NOMO-1 treated with DMSO at 0.1 percent for 48 hours (cell line): ENCODE results near the gene GKN1.

Experiments used
- DNase-seq: peaks from one replicate; lab custom pipeline; 2025; ENCODE audit not compliant: unreplicated experiment; lab: John Stamatoyannopoulos, UW

Gene GKN1

GRCh38 chr2:68959001-68959400 is 15.4 kb upstream of the GKN1 start:
- DNase-seq: no peak

GRCh38 chr2:68961380-68961779 is 13.1 kb upstream of the GKN1 start:
- DNase-seq: no peak

DNA sequence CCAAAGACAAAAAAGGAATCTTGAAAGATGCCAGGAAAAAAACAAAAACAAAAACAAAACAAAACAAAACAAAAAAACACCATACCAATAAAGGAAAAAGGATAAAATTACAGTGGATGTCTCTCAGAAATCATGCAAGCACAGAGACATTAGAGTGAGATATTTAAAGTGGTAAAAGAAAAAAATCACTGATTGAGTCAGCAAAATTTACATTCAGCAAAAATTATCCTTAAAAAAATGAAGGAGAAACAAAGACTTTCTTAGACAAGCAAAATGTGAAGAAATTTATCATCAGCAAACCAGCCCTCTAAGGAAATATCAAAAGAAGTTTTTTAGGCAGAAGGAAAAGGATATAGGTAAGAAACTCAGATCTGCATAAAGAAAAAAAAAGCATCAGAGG is 10.2 kb upstream of the GKN1 start:
- no peak for DNase-seq

- DNase-seq: no peak
Measured at GRCh38 chr2:68968221-68968620, 6.2 kb upstream of the GKN1 start.

DNA sequence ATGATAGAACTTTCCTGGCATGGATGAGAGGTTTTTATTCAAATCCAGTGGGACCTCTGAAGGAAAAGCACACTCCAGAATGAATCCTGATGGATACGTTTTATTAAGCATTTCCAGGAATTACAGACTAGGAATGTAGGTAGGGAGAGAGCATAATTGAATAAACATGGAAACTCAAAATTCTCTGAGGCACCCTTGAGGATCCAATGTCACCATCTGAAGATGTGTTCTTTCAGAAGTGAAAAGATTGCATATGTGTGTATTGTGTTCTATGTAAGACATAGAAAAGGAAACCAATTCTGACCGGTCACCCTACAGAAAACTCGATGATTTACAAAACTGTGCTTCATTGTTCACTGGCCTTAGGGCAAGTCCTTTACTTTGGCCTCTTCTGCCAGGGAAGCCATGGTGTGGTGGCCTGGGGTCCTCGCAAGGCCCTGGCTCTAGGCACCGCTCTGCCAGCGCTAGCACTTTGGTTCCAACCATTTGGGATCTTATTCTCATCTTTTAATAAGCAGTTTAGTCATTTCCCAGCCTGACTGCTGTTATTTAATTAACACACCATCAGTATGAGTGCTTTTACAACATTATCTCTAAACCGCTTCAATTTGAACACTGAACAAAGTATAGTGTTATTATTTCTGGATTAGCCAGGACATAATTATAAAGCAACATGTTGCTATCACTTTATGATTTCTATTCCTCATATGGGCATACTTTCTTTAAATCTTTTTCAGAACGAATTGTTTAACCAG is 4.5 kb upstream of the GKN1 start:
- no peak for DNase-seq

DNA sequence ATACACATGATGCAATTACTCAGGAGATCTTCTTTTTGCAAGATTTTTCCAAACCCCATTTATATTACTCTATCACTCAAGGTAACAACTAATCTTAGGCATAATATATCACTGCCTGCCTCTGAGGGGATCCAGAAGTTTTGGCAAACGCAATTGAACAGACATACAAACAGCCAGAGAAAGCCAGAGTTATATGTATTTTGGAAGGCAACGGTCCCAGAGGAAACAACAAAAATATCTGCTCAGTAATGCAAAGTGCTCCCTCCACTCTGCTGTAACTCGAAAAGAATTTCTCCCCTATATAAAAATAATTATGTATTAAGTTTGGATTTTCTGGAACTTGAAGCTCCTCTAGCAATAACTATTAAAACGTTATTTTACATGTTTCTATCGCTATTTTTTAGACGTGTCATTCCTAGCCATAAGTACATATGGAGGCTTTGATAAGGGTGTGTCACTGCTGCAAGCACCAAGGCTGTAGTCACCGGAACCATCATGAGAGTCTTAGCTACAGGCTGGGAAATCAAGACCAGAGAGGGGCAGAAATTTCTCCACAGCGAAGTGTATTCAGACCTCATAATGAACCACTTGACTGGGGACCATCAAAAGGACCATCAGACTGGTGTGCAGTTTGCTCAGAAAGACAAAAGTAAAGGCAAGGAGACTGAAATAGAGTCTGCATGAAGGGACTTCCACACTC is 3.7 kb upstream of the GKN1 start:
- DNase-seq: no peak

DNA sequence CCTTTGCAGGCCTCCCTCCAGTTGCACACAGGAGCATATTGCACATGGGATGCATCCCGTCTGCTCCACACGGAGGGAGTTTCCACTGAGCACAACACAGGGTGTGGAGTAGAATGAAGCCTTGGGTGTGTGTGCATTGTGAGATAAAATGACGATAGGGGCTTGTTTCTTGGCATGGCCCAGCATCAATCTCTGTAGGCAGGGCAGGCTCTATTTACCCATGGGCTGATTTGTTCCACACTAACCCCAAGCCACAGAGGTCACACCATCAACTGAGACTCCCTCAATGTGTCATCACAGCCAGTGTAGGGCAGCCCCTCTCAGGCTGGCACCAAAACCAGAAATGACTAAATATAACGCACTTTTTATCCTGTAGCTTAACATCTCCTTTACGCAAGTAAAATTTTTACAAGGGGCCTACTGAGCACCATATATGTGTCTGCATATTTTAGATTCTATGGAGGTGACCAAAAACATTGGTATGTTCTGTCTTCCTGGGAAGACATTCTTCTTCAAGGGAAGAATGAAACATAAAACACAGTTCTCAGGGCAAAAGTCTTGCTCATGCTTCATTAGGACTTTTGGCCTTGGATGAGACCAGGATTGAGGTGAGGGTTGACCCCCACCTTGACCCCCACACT is 2.7 kb upstream of the GKN1 start:
- DNase-seq: no peak

DNA sequence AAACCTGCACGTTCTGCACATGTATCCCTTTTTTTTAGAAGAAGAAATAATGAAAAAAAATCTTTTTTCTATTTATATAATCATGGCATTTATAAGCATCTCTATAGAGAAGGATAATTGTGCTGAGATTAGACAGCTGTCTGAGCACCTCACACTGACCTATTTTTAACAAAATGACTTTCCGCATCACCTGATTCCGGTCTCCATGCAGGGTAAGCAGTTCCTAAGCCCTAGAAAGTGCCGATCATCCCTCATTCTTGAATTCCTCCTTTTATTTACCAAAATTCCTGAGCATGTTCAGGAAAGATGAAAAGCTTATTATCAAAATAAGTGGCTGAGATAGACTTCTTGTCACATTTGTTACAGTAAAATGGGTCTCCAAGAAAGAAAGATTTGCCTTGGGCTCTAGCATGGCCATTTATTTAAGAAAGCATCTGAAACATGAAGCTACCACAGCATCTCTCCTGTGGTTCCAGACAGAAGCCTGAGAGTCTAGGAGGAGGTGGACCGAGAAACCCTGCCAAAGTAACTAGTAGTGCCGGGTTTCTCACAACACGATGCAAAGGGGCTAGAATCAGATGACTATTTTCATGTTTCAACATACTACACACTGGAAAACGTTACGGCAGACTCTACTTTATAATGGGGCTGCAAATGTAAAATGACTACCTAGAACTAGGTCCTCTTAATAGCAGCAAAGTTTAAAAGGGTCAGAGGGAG is 670 bp downstream of the GKN1 start:
- no peak for DNase-seq

- DNase-seq: no peak
Measured at GRCh38 chr2:68975844-68976243, 1.4 kb downstream of the GKN1 start.

- DNase-seq: no peak
Measured at GRCh38 chr2:68977453-68977852, 3.0 kb downstream of the GKN1 start.

DNA sequence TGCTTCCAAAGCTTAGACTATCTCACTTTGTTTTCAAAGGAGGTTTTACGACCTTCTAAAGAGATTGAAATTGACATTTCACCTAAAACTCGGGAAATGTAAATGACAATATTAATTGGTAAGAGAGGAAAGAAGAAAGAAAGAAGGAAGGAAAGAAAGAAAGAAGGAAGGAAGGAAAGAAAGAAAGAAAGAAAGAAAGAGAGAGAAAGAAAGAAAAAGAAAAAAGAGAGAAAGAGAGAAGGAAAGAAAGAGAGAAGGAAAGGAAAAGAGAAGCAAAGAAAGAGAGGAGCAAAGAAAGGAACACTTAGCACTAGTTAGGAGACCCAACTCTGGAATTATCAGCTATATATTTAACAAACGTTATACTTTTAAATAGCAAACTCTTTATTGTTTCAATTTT is 3.7 kb downstream of the GKN1 start:
- no peak for DNase-seq

- no peak for DNase-seq
Measured at GRCh38 chr2:68980956-68981355, 6.5 kb downstream of the GKN1 start.

- DNase-seq: no peak
Measured at GRCh38 chr2:68987021-68987503, 12.6 kb downstream of the GKN1 start.

DNA sequence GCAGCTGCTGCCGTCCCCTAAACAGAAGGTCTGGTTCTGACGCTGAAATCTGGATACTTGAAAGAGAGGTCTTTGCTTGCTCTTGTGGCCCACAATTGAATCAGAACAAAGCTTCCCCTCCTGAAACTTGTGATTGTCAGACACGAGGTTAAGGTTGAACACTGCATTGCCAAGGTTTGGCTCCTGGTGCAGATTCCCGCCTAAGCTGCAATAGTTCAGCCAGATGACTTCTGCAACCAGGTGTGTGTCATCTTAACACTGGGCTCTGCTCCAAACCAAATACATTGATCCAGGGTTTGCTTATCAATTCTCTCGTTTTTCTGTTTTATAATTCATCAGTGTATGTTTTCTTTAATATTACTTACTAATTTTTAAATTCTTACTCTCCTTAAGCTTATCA is 14.6 kb downstream of the GKN1 start:
- no peak for DNase-seq

DNA sequence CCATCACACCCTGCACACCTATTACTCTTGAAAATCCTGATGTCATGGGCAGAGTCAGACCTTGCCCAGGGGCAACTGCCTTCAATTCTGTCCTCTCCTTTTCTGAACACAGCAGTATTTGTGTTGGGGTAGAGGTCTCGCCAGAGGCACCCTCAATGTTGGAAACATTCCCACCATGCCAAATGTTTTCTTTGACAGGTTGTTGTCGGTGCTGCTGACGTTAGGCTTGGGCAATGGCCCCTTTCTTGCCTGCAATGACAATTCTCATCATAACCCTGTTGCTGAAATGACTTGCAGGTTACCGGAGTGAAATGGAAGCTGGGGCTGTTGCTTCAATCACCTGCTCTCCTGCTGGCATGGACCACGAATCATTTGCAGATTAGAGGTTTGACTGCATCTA is 17.9 kb downstream of the GKN1 start:
- DNase-seq: no peak

GRCh38 chr2:68992933-68993332 is 18.5 kb downstream of the GKN1 start:
- no peak for DNase-seq

- DNase-seq: no peak
Measured at GRCh38 chr2:68993660-68994059, 19.2 kb downstream of the GKN1 start.

DNA sequence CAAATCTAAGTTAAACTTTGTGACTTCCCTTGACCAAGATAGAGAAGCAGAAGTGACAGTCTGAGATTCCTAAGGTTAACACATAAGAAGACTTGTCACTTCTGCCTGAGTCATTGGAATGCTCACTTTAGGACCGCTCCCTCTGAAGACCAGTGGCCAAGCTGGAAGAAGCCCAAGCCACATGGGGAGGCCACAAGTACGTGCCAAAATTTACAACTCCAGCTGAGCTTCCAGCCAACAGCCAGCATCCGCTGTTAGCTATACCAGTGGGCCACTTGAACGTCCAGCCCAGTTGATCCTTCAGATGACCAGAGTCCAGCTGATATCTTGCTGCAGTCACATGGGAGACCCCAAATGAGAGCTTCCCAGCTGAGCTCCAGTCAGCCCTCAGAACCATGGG is 20.4 kb downstream of the GKN1 start:
- no peak for DNase-seq

DNA sequence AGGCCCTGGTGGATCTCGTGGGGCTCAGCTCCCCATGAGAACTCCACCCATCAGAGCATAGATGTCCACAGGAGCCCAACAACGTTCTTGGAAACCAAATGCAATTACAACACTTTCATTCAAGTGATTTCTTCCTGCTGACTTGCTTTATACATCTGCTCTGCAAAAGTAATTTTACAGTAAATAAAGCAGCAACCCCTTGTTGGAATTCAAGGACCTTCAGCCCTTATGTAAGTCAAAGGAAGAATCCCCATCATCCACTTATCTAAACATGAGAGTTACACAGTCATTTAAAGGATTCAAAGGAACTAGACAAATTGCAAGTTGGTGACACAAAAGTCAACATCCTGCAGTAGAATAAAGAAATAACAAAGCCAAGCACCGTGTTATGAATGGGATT is 21.5 kb downstream of the GKN1 start:
- no peak for DNase-seq

- no peak for DNase-seq
Measured at GRCh38 chr2:68997401-68997800, 23.0 kb downstream of the GKN1 start.

- no peak for DNase-seq
Measured at GRCh38 chr2:69001879-69002278, 27.4 kb downstream of the GKN1 start.

GRCh38 chr2:69003731-69004130 is 29.3 kb downstream of the GKN1 start:
- no peak for DNase-seq
